Kidney epithelial cell (primary cell): ENCODE measurements around the gene RNU6-9. TPM values are rescaled to one million over a fixed set of nuclear protein-coding genes. Genes with fewer than 3 reads are reported as not detected.

Experiments used
- DNase-seq: peaks from one replicate; pipeline ENCODE4 v3.0.0-alpha.2; 2010; ENCODE audit warnings: low read depth
- H3K27me3 ChIP-seq: 2 replicates; pipeline ENCODE4 v1.6.0; 2011; ENCODE audit warnings: low read length; ENCODE audit not compliant: control insufficient read depth, insufficient read depth
- H3K36me3 ChIP-seq: 2 replicates; pipeline ENCODE4 v1.5.1; 2011; ENCODE audit warnings: low read length; ENCODE audit not compliant: control insufficient read depth, insufficient read depth
- H3K4me3 ChIP-seq: 2 replicates; pipeline ENCODE4 v1.5.1; 2011; ENCODE audit warnings: low read depth, mild to moderate bottlenecking, control low read depth, low read length
- CTCF ChIP-seq: IDR thresholded peaks from 2 replicates; pipeline ENCODE4 v1.5.1; 2011; ENCODE audit warnings: mild to moderate bottlenecking, moderate library complexity, low read length, control low read depth, inconsistent platforms; ENCODE audit not compliant: insufficient read depth, poor library complexity, severe bottlenecking
- total RNA-seq: library from RNA; depleted of rRNA; stranded (reverse); fragments of >200 nt; gene quantifications from 2 replicates; pipeline ENCODE4 v1.2.3, GENCODE V29; 2015

Gene RNU6-9
- total RNA-seq, 1 donor from 2014 or later, result not detected

- Histone ChIP-seq H3K4me3 (no peak overlapping the region), H3K27me3 (no peaks in the 10 kb centered on the region), H3K36me3 (peaks cover 3% of the 10 kb centered on the region)
- no peak for DNase-seq
- TF ChIP-seq CTCF, result no peak
Observed at GRCh38 chr19:904545-904944, 11.3 kb downstream of the RNU6-9 start.

- Histone ChIP-seq H3K4me3 (no peak overlapping the region), H3K36me3 (peaks cover 1% of the 10 kb centered on the region), H3K27me3 (no peaks in the 10 kb centered on the region)
- no peak for DNase-seq
- TF ChIP-seq CTCF, result no peak
Observed at GRCh38 chr19:906480-906879, 13.2 kb downstream of the RNU6-9 start.

- no peaks in the 10 kb centered on the region for H3K27me3 ChIP-seq
- no peaks in the 10 kb centered on the region for H3K36me3 ChIP-seq
- TF ChIP-seq CTCF, result no peak
- no peak for DNase-seq
- H3K4me3 ChIP-seq, result no peak overlapping the region
Observed at GRCh38 chr19:907183-907853, 14.0 kb downstream of the RNU6-9 start.

- no peak for TF ChIP-seq CTCF
- Histone ChIP-seq H3K4me3 (no peak overlapping the region), H3K36me3 (no peaks in the 10 kb centered on the region), H3K27me3 (no peaks in the 10 kb centered on the region)
- no peak for DNase-seq
Observed at GRCh38 chr19:911197-912033, 18.1 kb downstream of the RNU6-9 start.

- Histone ChIP-seq H3K4me3 (peak overlapping the region; percentile 97), H3K36me3 (no peaks in the 10 kb centered on the region), H3K27me3 (peaks cover 7% of the 10 kb centered on the region)
- no peak for DNase-seq
- no peak for TF ChIP-seq CTCF
Observed at GRCh38 chr19:912181-913079, 19.1 kb downstream of the RNU6-9 start.
